Activated T-helper 9 cell treated with anti-CD3 and anti-CD28 coated beads, Interleukin-2, amount 50 U/mL, for 16 hours (primary cell): Measurements from ENCODE around the gene NDUFB4.
"Not testable (repeated sequence)": the region's sequence is repeated elsewhere in the genome, so short reads cannot be mapped to it uniquely, and the experiment has no call there.

Experiments used
- DNase-seq: peaks from one replicate; pipeline ENCODE4 v3.0.0-alpha.2; 2020; ENCODE audit warnings: low read depth

Gene NDUFB4

GRCh38 chr3:120637851-120638559 lies 41.9 kb downstream of the NDUFB4 start:
- no peak for DNase-seq

DNA sequence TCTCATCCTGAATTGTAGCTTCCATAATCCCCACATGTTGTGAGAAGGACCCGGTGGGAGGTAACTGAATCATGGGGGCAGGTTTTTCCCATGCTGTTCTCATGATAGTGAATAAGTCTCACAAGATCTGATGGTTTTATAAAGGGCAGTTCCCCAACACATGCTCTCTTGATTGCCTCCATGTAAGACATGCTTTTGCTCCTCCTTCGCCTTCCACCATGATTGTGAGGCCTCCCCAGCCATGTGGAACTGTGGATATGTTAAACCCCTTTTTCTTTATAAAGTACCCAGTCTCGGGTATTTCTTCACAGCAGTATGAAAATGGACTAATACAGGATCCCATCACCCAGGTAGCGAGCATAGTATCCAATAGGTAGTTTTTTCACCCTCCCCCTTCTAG lies 42.7 kb downstream of the NDUFB4 start:
- DNase-seq = not testable (repeated sequence)

GRCh38 chr3:120640231-120640630 lies 44.1 kb downstream of the NDUFB4 start:
- no peak for DNase-seq

DNA sequence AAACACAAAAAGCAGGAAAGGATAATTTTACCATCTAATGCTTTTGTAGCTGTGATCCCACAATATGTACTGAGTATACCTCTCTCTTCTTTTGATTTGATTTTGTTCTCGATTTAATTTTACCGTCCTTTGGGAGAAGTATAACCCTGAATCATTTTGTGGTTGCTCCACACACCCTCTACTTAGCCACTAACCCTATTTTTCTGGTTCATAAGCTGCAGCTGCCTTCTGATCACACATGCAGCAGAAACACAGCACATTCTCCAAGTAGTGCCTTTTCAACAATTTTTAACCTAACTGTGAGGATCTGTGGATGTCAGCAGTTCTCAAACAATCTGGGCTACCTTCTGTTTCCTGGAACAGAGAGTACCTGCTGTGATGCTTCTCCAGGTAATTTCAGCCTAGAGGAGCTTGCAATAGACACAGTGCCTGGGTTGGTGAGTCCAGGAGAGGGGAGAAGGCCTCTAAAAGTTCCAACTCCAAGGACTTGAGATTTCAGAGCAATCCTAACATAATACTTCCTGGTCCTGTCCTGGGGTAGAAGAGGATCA lies 45.6 kb downstream of the NDUFB4 start:
- DNase-seq = no peak

DNA sequence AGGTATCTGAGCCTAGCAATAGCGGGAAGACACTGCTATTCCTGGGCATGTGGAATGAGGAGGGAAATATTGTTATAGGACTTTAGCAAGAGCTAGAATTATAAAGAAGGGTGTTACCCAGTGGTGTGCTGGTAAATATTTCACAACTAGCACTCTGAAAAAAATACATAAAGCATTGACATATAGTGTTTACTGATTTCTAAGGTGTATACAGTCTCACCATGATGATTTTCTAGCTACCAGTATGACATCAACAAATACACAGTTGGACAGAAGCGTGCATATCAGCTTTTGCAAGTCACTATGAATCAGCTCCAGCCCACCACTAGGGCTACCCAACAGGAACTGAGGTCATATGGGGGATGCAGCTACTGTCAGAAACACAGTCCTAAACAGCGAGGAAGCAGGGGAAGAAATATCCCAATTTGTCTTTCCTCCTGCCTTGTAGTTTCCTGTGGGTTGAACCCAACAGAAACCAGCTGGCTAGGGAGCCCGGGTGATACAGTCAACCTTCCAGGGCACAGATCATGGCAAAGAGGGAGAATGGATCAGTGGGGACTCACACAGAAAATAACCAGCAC lies 46.3 kb downstream of the NDUFB4 start:
- DNase-seq = no peak

DNA sequence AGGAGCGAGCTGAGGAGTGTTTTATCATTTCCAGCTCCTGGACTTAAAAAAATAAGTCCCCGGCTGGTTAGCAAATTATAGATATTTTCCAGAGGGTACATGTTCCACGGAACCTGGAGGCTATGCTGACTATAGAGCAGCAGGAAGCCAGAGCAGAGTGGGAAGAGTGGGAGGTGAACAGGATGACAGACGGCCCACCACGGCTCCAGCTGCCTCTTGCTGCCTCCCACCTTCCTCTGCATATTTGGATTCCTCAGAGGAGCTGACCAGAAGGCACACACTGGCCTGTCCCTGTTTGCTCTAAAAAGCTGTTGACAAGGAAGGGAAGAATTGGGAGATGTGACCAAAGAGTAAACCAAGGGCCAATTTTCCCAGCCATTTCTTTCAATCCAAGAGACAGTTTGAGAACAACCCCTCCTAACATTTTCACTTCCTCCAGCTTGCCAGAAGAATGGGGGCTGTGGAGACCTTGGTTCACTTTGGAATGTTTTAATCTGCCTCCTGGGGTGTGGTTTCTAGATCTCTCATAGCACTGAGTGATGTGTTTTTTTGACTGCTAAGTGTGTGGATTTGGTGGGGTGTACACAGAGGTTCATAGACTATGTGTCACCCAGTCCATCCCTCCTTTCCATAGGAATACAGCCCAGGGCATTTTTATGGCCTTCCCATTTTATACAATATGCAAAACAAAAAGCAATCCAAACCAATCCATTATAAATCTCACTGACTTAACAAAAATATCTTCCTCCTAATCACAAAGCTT lies 49.1 kb downstream of the NDUFB4 start:
- DNase-seq = no peak

- DNase-seq = no peak
Measured at GRCh38 chr3:120646771-120647432, 50.8 kb downstream of the NDUFB4 start.

- DNase-seq = no peak
Measured at GRCh38 chr3:120648290-120648689, 52.2 kb downstream of the NDUFB4 start.

GRCh38 chr3:120649830-120650233 lies 53.7 kb downstream of the NDUFB4 start:
- no peak for DNase-seq

DNA sequence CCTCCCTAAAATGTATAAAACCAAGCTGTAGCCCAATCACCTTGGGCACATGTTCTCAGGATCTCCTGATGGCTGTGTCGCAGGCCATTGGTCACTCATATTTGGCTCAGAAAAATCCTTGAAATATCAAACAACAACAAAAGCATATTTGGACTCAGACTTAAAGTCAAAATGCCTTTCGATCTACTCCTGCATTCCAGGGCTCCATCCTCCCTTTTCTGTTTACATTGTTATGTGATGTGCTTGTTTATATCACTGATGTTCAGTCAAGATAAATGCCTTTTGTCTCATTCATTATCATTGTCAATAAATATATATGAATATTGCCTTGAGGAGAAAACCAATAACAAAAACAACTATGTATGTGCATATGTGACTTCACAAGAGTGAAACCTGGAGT lies 54.2 kb downstream of the NDUFB4 start:
- DNase-seq = no peak
